Measurements from ENCODE around the gene IP6K1. TPM values are rescaled to one million over a fixed set of nuclear protein-coding genes. Genes with fewer than 3 reads are reported as not detected.
"Not testable (repeated sequence)": the region's sequence is repeated elsewhere in the genome, so short reads cannot be mapped to it uniquely, and the experiment has no call there.

IP6K1 gene
- total RNA-seq, 4 donors from 2014 or later = 42.4 to 74.0 (median 43.8) TPM

DNA sequence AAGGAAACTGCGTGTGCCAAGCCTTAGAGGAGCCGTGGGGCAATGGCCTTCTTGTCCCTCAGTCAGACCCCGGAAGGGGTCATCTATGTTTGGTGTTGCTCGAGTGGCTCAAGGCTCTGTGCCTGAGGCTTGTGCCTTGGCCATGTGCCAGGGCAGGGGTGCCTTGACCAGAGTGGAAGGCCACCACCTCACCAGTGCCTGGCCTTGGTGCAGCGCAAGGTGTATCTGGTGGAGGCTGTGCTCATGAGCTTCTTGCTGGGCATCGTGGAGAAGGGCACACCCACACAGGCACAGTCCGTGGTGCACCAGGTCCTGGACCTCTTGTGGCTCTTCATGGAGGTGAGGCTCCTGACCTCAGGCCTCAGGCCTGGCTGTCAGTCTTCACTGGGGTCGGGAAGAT, 86.3 kb downstream of the IP6K1 start:
- H3K9me3 ChIP-seq = no peaks in the 10 kb centered on the region
- intact Hi-C loops (cut with DNase I) = loop anchor here (10.0 kb wide), 1 partner anchor 205 kb away; the partner anchor contains the start of gene MST1R
- H3K27ac ChIP-seq = no peak overlapping the region
- DNase-seq = no peak
- H3K36me3 ChIP-seq = peaks cover 4 to 32% of the 10 kb centered on the region in 2 donors
- TF ChIP-seq, protein P1, sequence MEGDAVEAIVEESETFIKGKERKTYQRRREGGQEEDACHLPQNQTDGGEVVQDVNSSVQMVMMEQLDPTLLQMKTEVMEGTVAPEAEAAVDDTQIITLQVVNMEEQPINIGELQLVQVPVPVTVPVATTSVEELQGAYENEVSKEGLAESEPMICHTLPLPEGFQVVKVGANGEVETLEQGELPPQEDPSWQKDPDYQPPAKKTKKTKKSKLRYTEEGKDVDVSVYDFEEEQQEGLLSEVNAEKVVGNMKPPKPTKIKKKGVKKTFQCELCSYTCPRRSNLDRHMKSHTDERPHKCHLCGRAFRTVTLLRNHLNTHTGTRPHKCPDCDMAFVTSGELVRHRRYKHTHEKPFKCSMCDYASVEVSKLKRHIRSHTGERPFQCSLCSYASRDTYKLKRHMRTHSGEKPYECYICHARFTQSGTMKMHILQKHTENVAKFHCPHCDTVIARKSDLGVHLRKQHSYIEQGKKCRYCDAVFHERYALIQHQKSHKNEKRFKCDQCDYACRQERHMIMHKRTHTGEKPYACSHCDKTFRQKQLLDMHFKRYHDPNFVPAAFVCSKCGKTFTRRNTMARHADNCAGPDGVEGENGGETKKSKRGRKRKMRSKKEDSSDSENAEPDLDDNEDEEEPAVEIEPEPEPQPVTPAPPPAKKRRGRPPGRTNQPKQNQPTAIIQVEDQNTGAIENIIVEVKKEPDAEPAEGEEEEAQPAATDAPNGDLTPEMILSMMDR (IDR thresholded peaks at IDR 0.05) = no peak
- no peak for TF ChIP-seq POLR2A (IDR thresholded peaks at IDR 0.05)
- 81 to 86% methylated on average over 6 to 8 of the region's 8 CpGs for WGBS, 2 donors
- no peaks in the 10 kb centered on the region for H3K4me1 ChIP-seq
- H3K4me3 ChIP-seq (replicated peaks in 1 of 3) = no peak overlapping the region
- H3K27me3 ChIP-seq = no peaks in the 10 kb centered on the region

DNA sequence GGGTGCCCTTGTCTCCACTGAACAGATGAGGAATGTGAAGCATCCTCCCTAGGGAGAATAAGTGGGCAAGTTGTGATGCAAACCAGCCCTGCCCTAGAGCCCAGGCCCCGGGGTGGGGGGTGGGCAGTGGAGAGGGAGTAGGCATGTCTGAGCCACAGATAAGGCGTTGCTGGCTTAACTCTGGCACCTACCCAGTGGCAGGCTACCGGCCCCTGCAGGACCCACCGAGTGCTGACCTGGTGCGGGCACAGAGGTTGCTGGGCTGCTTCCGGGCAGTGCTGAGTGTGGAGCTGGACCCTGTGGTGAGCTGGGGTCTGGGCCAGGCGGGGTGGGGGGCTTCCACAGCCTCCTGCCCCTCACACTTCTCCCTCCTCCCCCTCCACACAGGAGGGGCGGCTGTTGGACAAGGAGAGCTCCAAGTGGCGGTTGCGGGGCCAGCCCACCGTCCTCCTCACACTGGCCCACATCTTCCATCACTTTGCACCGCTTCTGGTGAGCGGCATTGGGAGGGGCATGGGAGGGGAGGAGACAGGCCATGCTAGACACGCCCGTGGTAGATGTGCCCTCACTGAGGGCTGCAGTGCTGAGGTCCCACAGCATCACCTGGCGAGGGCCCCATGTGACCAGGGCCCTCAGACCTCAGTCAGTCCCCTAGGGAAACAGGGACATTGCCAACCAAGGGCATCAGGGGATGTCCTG, 86.9 kb downstream of the IP6K1 start:
- no peak for DNase-seq
- TF ChIP-seq, protein P1 (IDR thresholded peaks at IDR 0.05) = no peak
- no peak for TF ChIP-seq POLR2A (IDR thresholded peaks at IDR 0.05)
- Histone ChIP-seq H3K4me1 (no peaks in the 10 kb centered on the region), H3K27me3 (no peaks in the 10 kb centered on the region), H3K4me3 (replicated peaks in 1 of 3) (no peak overlapping the region), H3K36me3 (peaks cover 0 to 32% of the 10 kb centered on the region in 2 donors), H3K9me3 (no peaks in the 10 kb centered on the region), H3K27ac (no peak overlapping the region)
- 85 to 88% methylated on average over 6 to 8 of the region's 16 CpGs for WGBS, 2 donors
- intact Hi-C loops (cut with DNase I) = no loop called here

DNA sequence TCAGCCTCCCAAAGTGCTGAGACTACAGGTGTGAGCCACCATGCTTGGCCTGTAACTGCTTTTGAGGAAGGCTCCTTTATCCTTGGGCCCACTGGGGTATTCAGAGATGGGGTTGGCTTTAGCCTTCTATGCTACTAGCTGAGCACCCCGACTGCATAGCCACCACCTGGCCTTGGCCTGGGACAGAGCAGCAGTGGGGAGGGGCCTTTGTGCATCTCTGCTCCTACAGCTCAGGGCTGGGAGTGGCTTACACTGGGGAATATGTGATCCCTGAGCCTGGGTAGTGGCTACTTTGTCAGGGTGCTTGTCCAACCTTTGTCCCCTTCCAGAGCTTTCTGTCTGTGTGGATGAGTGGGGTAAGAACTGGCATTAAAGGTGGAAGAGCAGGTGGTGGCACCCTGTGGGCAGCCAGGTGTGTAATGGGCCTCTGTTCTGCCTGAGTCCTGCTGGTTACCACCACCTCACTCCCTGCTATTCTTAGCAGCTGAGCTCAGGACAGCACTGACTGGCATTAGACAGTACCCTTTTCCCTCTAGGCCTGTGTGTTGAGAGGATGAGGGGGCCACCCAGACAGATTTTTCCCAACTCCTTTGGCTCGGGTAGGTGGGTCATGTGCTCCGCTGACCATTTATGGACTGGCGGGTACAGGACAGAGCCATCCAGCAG, 90.9 kb downstream of the IP6K1 start:
- DNase-seq = not testable (repeated sequence)
- 90 to 94% methylated on average over 2 to 3 of the region's 4 CpGs for WGBS, 2 donors

DNA sequence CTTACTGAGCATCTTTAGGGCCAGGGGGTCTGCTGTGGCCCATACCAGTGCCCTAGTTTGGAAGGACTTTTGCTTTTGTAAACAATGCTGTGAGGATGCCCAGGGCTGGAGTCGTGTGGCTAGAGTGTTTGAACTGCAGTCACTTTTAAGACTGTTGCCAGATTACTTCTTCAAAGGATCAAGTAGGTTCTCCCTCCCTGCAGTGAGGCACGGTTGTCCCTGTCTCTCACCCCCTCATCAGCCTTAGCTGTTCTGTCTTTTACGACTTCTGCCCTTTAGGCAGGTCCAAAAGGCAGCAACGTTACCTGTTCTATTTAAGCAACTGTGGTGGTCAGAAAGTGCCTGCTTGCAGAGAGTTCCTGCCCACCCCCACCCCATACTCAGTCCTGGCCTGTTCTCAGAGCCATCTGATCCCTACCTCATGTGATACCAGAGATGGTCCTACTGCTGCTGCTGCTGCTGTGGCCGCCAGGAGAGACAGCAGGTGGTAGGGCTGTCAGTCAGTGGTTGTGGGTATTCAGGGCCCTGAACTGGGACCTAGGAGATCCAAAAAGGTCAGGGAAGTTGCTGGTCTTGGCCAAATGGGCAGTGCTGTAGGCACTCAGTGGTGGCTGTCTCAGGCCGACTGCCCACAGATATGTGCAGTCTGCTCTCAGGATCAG, 91.8 kb downstream of the IP6K1 start:
- 60 to 63% methylated on average over 5 of the region's 6 CpGs for WGBS, 2 donors
- peaks cover 0 to 10% of the 10 kb centered on the region in 2 donors for H3K36me3 ChIP-seq
- DNase-seq; H3K4me3 ChIP-seq (replicated peaks in 1 of 3); H3K9me3 ChIP-seq; H3K27me3 ChIP-seq; intact Hi-C loops (cut with DNase I); H3K27ac ChIP-seq: not testable (repeated sequence)
- H3K4me1 ChIP-seq = peaks cover 13 to 17% of the 10 kb centered on the region in 2 donors

More for the DNA sequence above, 90.9 kb downstream of the IP6K1 start:
- intact Hi-C loops (cut with DNase I); H3K27ac ChIP-seq; H3K9me3 ChIP-seq; H3K27me3 ChIP-seq; H3K4me3 ChIP-seq (replicated peaks in 1 of 3): not testable (repeated sequence)
- peaks cover 0 to 15% of the 10 kb centered on the region in 2 donors for H3K36me3 ChIP-seq
- peaks cover 5 to 10% of the 10 kb centered on the region in 2 donors for H3K4me1 ChIP-seq

DNA sequence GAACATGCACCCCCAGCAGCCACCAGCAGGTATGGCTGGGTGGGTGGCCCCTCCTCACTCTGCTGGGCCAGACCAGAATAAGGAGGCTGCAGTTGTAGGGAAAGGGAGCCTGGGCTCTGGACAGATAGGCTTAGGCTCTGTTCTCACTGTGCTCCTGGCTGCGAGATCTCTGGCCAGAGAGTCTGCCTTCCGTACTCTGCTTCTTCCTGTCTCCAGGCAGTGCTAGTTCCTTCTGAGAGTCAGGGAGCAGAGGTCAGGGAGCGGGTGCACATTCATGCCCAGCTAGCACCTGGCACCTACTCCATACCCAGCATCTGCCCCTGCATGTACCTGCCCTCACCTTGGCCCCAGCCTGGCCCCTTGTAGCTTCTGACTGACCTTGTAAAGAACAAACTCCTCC, 94.9 kb downstream of the IP6K1 start:
- DNase-seq; H3K4me3 ChIP-seq (replicated peaks in 1 of 3); H3K9me3 ChIP-seq; H3K27me3 ChIP-seq; H3K36me3 ChIP-seq; intact Hi-C loops (cut with DNase I); H3K27ac ChIP-seq: not testable (repeated sequence)
- WGBS, 2 donors = 78 to 88% methylated on average over 3 of the region's 3 CpGs
- peaks cover 20 to 27% of the 10 kb centered on the region in 2 donors for H3K4me1 ChIP-seq

DNA sequence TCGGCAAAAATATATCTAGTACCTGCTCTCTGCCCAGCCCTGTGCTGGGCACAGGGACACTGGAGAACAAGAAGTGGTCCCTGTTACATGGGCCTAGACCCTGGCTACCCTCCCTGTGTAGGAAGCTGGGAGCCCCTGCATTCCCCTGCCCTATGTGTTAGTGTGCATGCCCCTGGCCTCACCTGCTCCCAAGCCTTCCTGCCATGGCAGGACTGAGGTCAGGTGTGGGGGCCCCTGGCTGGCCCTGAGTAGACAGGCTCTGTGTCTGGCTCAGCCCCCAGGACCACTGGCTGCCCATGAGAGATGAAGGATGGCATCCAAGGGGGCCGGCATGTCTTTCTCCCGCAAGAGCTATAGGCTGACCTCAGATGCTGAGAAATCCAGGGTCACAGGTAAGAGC, 95.5 kb downstream of the IP6K1 start:
- H3K9me3 ChIP-seq; H3K36me3 ChIP-seq; H3K27ac ChIP-seq; H3K4me3 ChIP-seq (replicated peaks in 1 of 3); DNase-seq; intact Hi-C loops (cut with DNase I); H3K27me3 ChIP-seq: not testable (repeated sequence)
- H3K4me1 ChIP-seq = peaks cover 20 to 32% of the 10 kb centered on the region in 2 donors
- 92 to 96% methylated on average over 3 of the region's 3 CpGs for WGBS, 2 donors

DNA sequence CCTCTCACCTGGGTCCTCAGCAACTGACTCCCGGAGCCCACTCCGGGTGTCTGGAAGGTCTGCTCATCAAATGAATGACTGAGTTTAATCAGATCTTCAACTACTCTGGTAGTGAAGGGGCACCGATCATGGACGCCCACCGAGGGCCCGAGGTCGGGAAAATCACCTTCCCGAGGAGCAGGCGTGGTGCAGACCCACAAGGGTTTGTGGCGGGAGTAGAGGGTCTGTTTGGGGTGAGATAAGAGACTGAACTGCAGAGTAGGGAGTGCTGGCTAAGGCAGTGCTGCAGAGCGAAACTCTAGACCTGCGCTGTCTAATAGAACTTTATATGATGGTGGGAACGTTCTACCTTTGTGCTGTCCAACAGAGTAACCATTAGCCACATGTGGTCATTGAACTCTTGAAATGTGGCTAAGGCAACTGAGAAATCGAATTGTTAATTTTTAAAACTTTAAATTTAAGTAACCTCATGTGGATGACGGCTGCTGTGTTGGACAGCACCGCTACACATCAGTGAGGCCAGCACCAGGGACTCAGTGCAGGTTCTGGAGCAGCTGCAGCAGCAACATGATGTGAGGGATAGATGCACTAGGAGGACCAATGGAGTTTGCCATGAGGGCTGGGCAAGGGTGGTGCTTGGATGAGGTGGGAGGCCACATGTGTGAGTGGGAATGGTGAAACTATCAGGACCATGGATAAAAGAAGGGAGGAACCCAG, 96.3 kb downstream of the IP6K1 start:
- Histone ChIP-seq H3K27ac (peak overlapping the region in 2 of 3 donors; percentile 75 to 85), H3K4me3 (replicated peaks in 1 of 3) (peak overlapping the region; percentile 82 to 98 (median 91)), H3K4me1 (peaks cover 20 to 34% of the 10 kb centered on the region in 2 donors)
- intact Hi-C loops (cut with DNase I); H3K9me3 ChIP-seq; H3K36me3 ChIP-seq; DNase-seq; H3K27me3 ChIP-seq: not testable (repeated sequence)
- WGBS, 2 donors = 7 to 13% methylated on average over 14 to 16 of the region's 16 CpGs
